HG02884 (cell line): ENCODE results near the gene EDRF1.
"Not testable (repeated sequence)": the region's sequence is repeated elsewhere in the genome, so short reads cannot be mapped to it uniquely, and the experiment has no call there.

Source experiments
- ATAC-seq: cut with Tn5 transposase; IDR thresholded peaks from one replicate; pipeline ENCODE4 v1.9.1; 2021; ENCODE audit warnings: mild to moderate bottlenecking, moderate library complexity; ENCODE audit not compliant: unreplicated experiment

EDRF1 gene, protein sequence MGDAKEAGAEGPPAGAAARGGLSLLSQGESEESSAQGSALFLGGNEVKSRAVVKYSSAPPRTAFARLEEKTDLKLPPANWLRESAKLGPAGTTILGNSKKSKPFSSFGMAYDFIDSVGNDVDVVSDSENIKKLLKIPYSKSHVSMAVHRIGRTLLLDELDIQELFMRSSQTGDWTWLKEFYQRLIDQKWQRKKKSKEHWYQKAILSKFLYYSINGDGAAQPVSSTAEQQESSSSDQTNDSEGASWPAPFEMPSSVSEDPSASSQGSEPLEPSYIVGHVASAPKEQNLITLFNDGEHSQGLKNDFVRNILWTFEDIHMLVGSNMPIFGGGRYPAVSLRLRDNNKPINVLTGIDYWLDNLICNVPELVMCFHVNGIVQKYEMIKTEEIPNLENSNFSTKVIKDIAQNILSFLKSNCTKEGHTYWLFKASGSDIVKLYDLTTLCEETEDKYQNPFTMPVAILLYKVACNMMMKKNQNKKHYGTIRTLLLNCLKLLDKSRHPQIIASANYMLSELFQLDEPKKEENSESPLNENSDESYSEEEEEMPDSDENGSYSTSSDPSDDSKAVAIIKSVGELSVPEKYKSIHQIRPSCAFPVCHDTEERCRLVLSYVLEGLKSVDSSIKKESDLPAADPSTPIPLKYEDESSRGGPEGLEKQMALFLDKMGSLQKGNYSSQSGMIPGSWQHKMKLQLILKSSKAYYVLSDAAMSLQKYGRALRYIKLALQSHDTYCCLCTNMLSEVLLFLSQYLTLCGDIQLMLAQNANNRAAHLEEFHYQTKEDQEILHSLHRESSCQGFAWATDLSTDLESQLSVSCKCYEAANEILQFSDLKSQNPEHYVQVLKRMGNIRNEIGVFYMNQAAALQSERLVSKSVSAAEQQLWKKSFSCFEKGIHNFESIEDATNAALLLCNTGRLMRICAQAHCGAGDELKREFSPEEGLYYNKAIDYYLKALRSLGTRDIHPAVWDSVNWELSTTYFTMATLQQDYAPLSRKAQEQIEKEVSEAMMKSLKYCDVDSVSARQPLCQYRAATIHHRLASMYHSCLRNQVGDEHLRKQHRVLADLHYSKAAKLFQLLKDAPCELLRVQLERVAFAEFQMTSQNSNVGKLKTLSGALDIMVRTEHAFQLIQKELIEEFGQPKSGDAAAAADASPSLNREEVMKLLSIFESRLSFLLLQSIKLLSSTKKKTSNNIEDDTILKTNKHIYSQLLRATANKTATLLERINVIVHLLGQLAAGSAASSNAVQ

DNA sequence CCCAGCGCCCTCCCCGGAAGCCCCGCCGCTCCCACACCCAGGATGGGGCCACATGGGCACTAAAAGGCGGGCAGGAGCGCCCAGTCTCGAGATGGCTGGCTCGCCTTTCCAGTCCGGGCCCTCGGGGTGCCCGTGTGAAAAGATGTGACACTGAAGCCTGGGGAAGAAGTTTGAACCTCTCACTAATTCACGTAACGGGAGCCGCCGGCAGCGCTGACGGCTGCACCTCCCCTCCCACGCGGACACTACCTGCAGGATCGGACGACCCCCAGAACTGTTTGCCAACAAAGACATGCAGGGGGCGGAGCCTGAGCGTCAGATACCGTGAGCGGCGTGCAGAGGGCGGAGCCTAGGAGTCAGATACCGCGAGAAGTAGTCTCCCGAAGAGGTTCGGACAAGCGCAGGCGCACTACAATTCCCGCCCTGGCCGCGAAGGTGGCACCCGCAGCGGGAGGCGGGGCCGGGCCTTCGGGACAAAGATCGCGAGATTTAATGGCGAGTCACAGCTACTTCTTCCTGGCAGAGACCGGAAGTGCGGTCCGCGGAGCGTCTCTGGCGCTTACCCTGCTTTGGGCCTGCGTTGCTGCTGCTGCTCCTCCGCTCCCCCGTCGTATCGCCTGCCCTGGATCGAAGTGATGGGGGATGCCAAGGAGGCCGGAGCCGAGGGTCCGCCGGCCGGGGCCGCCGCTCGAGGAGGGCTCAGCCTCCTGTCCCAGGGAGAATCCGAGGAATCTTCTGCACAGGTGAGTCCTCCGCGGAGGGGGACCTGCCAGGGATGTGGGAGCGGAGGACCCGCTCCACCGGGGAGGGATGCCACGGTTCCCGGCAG, at the start of gene EDRF1:
TSS of gene EDRF1 (plus strand) at position 537 of the 829 bp plus-strand sequence. CDS start at position 636, 99 bp downstream.
- peak; percentile 88 for ATAC-seq

DNA sequence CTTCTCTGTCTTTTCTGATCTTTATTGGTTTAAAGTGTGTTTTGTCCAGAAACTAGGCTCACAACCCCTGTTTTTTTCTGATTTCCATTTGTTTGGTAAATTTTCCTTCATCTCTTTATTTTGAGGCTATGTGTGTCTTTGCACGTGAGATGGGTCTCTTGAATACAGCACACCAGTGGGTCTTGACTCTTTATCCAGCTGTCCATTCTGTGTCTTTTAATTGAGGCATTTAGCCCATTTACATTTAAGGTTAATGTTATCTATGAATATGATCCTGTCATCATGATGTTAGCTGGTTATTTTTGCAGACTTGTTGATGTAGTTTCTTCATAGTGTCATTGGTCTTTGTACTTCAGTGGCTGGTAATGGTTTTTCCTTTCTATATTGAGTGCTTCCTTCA, 46.6 kb upstream of the EDRF1 start:
- ATAC-seq: no peak

DNA sequence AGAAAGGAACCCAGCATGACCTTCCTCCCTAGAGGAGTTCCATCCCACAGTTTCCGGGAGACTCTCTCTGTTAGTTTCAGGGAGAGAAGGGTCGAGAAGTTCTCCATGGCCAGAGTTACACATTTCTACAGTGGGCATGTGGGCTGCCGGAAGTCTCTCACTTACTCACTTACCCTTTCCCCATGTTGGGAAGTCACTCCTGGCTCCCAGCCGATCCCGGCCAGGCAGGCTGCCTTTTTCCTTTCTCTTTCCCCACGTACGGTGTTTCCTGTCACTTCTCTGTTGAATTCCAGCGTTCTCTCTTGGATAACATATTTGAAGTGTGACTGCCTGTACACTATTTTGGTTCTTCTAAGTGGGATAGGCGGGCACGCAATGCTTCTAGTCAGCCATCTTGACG, 40.1 kb upstream of the EDRF1 start:
- no peak for ATAC-seq

DNA sequence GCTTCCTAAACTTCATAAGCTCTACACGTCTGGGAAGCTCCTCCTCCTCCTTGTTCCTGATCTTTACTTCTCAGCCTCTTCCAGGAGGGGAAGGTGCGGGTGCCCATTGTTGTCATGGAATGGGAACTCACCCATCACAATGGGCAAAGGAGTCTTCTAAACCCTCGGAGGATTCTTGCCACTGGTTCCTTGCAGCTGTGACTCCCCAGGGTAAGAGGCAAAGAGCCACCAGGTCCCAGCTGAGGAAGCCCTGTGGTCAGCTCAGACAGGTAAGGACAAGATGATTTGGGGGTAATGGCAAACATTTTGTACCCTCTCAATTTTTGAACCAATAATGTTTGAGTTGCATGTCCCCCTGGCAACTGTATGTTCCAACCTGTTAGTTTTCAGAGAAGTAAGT, 36.4 kb upstream of the EDRF1 start, which contains the start of gene TEX36:
TSS of gene TEX36 (minus strand) at position 101 of the 400 bp plus-strand sequence. CDS start 174 bp downstream, outside the sequence.
- ATAC-seq: no peak

DNA sequence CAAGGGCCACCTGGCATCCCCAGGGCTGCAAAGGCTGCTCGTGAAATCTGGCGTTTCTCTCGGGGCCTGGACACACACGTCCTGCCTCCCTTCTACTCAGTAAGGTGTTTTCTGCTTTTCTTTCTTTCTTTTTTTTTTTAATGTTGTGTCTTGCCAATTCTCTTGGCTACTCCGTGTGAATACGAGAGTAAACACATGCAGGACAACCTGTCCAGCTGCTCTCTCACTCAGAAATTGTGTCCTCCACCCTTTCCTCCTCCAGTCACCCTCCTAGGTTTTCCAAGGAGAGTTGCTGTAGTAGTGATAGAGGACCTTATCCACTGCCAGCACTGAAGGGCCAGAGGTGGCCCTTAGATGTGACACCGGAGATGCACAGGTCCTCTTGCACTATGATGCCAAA, 35.7 kb upstream of the EDRF1 start:
- no peak for ATAC-seq

DNA sequence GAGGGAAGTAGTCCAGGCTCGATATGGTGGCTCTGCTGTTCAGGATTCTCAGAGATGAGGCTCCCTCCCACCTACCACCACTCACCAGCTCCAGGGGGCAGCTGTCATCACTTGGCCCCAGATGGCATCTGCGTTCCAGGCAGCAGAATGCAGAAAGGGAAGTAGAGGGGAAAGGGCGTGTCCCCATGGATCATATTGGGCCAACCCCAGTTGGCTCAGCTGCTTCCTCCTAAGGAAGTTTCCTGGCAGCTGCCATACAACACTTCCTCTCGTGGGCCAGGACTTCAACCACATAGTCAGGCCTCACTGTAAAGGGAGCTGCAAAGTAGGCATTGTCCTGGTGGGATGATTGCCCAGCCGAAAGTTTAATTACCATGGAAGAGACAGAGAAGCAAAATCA, 34.9 kb upstream of the EDRF1 start:
- no peak for ATAC-seq

DNA sequence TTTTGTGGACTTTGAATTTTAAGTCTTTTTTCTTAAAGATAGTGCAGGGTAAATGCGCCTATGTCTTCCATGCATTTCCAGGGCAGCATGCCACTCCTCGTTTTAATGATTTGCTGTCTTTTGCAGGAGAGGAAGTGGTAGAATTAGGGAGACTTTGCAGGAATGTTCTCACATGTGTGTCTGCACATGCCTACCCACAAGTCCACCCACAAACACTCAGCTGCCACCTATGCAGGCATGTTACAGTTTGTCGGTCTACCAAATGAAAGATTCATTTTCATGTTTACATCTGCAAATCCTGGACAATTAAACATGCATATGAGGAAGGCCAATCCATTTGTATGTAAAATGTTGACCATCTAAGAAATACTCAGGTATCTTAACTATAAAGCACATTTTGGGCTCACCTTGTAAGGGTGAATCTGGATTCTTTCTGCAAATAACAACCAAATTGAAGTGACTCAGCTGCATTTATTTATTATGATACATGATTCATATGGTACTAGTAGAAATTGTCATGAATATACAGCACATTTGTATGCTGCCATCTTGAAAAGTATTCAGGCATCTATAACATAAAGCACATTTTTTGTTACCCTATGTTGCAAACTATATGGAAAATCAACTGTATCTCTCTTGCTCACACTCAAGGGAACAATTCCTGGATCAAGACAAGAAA, 31.9 kb upstream of the EDRF1 start:
- ATAC-seq: no peak

DNA sequence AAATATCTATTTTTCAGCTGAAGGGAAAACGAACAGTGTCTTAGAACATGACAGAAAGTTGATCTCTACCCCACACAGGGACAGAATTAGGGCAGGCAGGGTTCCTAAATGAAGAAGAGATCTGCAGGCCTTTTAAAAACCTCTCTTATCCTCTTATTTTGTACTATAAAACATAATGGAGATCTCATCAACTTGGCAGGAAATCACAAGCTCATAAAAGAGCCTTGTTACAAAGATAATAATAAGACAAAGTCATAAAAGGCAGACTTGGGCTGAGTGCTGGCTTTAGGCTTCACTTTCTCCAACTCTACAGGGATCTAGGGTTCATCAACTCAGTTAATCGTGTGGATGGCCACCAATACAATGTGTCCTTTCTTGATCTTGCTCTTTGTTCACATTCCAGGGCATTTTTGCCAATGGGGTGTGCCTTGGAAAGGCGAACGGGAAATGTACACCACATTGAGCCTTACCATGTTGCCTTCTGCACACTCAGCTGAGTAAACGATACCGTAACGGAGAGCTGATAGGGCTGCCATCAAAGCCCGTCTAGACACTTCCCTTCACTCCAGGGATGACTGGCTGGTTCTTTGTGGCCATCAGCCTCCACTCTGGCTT, 29.4 kb upstream of the EDRF1 start:
- ATAC-seq: no peak

DNA sequence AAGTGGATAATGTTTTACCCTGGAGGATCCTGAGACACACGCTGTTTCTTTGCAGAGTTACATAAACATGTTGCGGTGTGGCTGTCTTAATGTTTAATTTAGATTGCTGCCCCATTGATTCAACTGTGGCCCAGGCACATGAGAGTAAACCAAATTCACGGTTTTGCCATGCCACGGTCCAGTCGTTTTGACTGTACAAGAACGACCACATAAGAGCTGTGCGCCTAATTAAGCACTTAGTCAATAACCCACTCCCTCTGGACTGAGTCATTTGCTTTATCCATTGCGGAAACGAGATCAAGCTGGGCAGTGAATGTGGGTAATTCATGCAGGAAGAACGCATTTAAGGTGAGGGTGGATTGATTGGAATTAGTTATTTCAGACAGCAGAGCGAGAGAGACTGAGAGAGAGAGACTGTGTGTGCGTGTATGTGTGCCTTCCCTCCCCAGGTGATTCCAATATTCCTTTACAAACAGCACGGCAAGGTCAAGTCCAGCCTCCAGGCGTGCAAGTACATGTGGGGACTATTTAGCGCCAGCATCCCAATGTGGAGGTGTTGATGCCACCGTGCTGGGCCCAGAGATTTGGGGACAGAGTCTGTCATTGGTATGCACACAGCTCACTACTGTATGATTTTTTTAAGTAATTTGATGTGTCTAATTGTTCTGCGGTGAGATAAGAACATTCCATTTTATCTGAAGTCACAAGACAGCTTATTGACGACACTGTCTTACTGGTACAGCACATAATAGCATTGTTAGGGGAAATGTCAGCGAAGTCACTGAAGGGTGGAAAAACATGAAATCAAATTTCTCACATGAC, 28.1 kb upstream of the EDRF1 start:
- no peak for ATAC-seq

DNA sequence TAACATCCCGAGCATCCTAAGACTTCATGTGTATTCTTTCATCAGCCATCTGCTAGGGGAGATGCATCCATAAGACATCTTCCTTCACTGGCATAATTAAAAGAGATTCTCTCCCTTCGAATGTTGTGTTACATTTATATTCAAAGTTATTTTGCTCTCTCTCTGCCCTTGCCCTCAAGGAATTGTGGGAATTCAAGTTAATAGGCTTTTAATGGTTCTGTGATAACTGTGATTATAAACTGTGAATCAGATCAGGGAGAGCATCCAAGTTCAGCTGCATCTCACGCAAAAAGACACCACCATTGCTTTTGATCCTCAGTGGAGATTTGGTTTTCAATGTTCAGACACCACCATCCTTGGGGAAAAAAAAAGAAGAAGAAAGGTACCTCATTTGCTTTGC, 27.3 kb upstream of the EDRF1 start:
- no peak for ATAC-seq

DNA sequence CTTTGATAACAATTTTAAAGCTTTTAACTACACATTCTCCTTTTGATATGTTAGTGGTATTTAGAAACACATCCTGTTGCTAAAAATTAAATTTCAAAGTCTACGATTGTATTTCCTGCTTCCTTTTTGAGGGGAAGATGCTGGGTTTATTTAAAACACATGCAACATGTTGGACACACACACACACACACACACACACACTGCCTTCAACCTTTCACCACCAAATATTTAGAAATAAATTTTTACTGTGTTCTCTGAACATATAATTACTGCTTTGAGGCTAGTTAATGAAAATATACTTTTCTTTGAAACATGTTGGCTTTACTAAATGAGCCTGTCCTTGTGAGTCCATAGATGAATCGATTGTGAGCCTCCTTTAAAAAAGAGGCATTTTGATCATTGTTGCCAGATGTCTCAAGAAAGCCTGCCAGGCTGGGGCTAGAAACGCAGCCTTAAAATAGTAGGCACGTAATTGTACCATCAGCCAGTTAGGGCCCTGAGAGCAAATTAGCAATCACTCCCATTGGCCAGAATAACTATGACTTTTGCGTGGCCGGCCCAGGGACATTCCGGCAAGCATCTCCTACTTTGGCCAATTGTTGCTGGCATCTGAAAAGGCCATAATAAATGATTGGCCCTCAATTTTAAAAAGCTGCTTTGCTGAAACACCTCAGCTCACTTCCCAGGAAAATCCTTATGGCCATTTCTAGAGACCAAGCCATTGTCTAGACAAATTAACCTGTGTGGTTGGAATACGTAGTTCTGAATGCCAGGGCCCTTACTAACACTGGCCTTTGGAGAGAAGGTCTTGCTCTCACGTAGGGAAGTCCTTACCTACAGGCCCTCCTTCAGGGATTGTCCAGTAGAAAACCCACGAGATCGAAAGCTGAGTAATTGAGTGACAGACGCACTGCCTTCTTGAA, 26.6 kb upstream of the EDRF1 start:
- ATAC-seq: no peak

DNA sequence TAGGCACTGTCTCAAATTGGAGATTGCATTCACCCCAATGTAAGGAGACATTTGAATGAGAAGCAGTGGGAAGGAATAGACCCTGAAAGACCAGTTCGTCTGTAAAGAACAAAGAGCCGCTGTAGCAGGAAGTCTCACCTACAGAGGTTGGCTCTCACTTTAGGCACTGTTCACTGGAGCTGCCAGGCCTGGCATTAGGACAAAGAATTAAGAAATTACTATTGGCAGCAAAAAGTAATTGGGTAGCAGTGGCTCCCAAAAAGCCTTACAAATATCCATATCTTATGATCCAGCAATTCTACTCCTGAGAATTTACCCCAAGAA, 26.0 kb upstream of the EDRF1 start:
- no peak for ATAC-seq

DNA sequence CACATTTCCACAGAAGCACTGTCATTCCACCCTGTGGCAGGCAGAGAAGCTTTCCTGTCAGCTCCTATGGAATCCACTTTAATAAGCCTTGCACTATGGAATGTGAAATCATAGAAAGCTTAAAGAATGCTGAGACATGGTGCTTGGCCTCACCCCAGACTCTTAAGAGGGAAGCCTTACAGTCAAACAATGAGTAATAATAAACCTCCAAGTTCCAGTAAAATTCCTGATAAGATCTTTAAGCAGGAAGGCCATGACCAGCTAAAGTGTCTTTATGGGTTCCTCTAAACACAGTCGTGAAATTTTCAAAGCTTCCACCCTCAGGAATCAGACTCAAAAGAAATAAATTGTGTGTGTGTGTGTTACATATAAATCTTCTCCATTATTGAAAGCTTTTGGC, 24.6 kb upstream of the EDRF1 start:
- no peak for ATAC-seq

DNA sequence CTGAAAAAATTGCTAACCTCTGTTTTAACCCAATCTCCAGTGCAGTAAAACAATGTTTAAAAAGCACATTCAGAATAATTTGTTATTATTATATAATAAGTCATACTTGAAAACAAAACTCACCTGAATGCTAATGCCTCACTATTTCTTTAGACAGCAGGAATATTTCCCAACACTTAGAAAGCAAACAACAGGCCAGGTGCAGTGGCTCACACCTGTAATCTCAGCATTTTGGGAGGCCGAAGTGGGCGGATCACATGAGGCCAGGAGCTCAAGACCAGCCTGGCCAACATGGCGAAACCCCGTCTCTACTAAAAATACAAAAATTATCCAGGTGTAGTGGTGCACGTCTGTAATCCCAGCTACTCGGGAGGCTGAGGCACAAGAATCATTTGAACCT, 22.6 kb upstream of the EDRF1 start:
- ATAC-seq: not testable (repeated sequence)

DNA sequence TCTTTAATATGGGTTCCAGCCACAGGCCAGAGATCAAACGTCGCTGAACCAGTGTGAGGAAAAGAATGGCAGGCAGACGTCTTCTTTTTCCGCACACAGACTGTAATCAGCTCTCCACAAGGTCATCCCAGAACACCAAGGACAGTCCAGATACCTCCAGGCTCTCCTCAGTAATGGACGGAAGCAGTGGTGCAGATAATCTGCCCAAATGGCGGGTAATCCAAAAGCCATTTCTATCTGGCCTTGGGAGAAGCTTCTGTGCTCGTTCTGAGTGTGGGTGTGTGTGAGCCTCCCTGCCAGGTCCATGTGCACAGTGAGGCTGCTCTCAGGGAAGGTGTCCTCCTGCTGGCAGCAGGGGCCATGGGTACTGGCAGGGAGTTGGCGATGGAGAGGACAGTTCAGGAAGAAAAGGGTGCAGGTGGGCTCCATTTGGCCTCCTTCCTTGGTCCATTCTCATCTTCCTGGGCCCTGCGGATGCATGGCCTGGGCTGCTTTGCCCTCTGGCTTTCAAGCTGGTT, 21.0 kb upstream of the EDRF1 start:
- no peak for ATAC-seq

DNA sequence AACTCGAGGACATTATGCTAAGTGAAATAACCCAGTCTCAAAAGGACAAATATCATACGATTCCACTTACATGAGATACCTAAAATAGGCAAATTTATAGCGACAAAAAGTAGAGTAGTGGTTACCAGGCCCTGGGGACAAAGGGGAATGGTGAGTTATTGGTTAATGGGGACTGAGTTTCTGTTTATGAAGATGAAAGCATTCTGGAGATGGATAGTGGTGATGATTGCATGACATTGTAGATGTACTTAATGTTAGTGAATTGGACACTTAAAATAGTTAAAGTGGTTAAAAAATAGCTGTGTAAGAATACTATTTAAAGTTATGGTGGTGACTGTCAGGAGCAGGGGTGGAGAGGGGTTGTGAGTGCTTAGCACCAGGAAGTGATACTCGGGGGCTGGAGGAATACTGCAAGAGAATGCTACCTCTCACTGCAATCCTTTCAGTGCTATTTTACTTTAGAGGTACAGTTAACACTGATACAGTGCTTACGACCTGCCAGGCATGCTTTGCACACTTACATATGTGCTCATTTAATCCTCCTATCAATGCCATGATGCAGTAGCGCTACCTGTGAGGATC, 19.9 kb upstream of the EDRF1 start:
- no peak for ATAC-seq

DNA sequence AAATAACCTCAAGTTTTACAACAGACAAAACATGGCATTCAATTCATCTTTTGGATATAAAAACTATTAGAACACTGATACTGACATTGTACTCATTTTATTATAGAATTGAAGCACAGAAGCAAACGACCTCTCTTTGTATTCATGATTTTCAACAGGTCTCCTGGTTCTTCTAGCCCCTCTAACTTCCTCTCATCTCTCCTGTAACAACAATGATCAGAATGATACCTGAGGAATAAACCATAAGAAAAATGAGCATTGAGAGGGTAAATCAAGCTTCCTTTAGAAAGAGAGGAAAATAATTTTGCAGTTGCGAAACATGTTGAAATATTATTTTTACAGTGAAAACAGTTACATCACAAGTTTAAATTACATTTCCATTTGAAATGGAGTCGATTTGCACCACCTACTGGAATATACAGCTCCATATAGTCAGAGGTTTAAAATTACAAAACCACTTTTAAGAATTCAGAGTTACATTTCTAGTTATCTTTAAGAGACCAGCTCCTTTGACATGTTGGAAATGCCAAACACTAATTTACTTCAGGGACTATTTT, 19.1 kb upstream of the EDRF1 start:
- no peak for ATAC-seq
